ENCODE results near the gene BBLN.

DNA sequence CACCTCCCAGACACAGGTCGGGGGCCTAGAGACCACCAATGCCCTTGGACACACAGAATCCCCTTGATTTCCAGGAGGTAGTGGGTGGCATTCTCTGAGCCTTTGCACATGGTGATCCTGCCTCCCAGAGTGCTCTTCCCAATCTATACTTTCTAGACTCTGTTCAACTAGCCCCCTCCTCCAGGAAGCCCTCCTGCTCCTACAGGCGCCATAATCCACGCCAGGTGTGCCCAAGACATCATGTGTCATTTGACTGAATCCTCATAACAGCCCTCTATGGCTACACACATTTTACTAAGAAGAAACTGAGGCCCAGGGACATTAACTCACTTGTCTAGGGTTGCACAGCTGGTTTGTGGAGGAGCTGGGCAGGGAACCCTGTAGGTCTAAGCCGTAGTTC, 7.1 kb downstream of the BBLN start:
- no peak for TF ChIP-seq RARB (CRISPR knock-in tag; IDR thresholded peaks at IDR 0.05)
- TF ChIP-seq ISL1 (CRISPR knock-in tag; IDR thresholded peaks at IDR 0.05) = no peak
- TF ChIP-seq CREB5 (CRISPR knock-in tag; IDR thresholded peaks at IDR 0.05; ENCODE audit: low read depth) = no peak
- no peak for TF ChIP-seq PATZ1 (CRISPR knock-in tag; IDR thresholded peaks at IDR 0.05; ENCODE audit: borderline replicate concordance)
- no peak for TF ChIP-seq ZFP30 (CRISPR knock-in tag; IDR thresholded peaks at IDR 0.05)
- TF ChIP-seq POU6F1 (CRISPR knock-in tag; IDR thresholded peaks at IDR 0.05; ENCODE audit: borderline replicate concordance, low read depth) = no peak
- TF ChIP-seq ZFP3 (CRISPR knock-in tag; IDR thresholded peaks at IDR 0.05) = no peak
- no peak for TF ChIP-seq OSR1 (CRISPR knock-in tag; IDR thresholded peaks at IDR 0.05)
- no peak for TF ChIP-seq ZNF8 (CRISPR knock-in tag; IDR thresholded peaks at IDR 0.05)

Data from SK-N-SH treated with all-trans-retinoic acid at 6 μM for 48 hours (cell line).